RKO (cell line): ENCODE measurements around the gene ZNF808.
A peak's percentile ranks its signal among the peaks of the same experiment; 100 is the strongest.
"Not testable (repeated sequence)": the region's sequence is repeated elsewhere in the genome, so short reads cannot be mapped to it uniquely, and the experiment has no call there.

Experiments
- DNase-seq: peaks from one replicate; pipeline ENCODE4 v3.0.0-alpha.2; 2016; ENCODE audit warnings: low spot score

Gene ZNF808

DNA sequence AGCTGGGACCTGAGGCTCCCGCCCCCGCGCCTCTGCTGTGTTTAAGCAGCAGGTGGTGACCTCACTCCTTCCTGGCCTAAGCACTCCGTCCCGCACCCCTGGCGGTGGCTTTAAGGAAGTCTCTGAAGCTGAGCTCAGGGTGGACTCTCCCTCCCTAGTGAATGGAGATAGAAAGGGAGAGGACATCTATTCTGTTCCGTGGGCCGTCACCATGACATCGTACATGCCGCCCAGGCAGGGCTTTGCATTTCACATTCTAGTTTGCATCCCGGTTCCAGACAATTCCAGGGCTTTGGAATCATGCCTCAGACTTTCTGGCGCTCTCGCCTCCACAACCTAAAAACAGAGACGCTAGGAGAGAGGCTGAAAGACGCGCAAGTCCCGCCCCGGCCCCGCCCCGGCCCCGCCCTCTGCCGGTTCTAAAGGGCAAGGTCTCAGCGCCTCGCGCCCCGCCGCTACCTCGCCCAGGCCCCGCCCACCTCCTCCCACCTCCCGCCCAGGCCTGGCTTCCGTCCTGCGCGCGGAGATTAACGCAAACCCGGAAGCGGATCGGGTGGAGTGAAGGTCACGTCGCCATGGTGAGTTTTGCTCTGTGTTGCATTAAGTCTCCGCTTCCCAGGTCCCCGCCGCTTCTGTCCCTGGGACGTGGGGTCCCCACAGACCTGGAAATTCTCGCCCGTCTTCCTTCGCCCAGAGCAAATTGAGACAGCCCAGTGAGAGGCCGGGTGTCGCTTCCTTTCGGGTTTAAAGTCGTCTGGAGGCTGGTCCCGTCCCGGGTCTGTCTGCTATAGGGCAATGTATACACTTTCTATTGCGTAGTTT, at the start of gene ZNF808:
TSS of gene ZNF808 (plus strand) at position 535 of the 822 bp plus-strand sequence. CDS start 15,617 bp downstream, outside the sequence.
- peak; percentile 98 for DNase-seq

DNA sequence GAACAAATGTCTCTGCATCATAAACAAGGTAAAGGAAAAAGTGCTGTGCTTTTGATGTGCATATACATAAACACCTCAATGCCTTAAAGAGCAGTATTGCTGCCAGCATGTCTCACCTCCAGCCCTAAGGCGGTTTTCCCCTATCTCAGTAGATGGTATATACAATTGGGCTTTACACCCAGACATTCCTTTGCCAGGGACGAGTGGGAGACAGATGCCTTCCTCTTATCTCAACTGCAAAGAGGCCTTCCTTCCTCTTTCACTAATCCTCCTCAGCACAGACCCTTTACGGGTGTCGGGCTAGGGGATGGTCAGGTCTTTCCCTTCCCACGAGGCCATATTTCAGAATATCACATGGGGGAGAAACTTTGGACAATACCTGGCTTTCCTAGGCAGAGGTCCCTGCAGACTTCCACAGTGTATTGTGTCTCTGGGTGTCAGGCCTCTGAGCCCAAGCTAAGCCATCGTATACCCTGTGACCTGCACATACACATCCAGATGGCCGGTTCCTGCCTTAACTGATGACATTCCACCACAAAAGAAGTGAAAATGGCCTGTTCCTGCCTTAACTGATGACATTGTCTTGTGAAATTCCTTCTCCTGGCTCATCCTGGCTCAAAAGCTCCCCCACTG, 43.2 kb upstream of the ZNF808 start:
- not testable (repeated sequence) for DNase-seq

GRCh38 chr19:52485064-52485463, 42.4 kb upstream of the ZNF808 start:
- DNase-seq = not testable (repeated sequence)

DNA sequence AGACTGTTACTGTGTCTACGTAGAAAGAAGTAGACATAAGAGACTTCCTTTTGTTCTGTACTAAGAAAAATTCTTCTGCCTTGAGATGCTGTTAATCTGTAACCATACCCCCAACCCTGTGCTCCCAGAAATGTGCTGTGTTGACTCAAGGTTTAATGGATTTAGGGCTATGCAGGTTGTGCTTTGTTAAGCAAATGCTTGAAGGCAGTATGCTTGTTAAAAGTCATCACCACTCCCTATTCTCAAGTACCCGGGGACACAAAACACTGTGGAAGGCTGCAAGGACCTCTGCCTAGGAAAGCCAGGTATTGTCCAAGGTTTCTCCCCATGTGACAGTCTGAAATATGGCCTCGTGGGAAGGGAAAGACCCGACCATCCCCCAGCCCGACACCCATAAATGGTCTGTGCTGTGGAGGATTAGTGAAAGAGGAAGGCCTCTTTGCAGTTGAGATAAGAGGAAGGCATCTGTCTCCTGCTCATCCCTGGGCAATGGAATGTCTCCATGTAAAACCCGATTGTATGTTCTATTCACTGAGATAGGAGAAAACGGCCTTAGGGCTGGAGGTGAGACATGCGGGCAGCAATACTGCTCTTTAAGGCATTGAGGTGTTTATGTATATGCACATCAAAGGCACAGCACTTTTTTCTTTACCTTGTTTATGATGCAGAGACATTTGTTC, 41.8 kb upstream of the ZNF808 start:
- DNase-seq = not testable (repeated sequence)

GRCh38 chr19:52492201-52492993, 35.1 kb upstream of the ZNF808 start:
- peak; percentile 93 for DNase-seq

DNA sequence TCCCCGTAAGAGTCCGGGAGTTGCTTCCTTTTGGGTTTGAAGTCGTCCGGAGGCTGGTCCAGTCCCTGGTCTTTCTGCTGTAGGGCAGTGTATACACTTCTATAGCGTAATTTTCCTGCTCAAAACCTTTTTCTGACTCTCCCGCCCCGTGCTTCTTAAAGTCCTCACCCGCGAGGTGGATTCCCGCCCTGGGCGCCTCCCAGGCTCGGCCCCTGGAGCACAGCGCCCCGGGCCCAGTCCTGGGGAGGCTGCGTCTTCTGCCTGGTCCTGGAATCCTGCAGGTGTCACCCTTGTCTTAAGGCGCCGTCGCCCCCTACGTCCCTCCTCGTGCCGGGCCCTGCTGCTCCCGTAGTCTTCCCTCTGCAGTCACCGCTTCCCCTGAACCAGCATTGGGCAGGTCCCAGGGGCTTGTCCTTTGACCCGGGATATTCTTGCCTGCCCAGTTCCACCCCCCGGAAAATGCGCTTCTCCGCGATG, 34.4 kb upstream of the ZNF808 start:
- DNase-seq = peak; percentile 89

DNA sequence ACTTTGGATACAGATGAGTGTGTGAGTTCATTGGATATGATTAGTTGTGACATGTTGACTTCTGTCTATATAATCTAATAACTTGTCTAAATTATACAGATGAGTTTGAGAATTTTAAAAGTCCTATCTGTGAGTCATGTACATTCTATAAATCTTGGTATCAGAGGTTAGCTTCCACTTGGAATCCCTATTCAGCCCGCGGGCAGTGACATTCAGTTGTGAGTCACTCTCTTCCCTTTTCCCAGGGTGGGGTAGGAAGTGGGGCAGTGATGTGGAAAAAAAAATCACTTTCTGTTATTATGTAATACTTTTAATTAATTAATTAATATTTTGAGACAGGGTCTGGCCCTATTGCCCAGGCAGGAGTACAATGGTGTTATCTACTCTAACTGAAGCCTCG, 33.0 kb upstream of the ZNF808 start:
- DNase-seq = peak; percentile 72

DNA sequence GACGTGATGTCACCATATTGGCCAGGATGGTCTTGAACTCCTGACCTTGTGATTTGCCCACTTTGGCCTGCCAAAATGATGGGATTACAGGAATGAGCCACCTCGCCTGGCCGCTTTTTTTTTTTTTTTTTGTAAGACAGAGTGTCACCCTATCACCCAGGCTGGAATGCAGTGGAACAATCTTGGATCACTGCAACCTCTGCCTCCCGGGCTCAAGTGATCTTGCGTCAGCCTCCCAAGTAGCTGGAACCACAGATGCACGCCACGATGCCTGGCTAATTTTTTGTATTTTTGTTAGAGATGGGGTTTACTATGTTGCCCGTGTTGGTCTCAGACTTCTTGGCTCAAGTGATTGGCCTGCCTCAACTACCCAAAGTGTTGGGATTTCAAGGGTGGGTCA, 28.9 kb upstream of the ZNF808 start:
- DNase-seq = no peak

- DNase-seq = not testable (repeated sequence)
These were observed 27.0 kb upstream of the ZNF808 start for GRCh38 chr19:52500474-52500873.

DNA sequence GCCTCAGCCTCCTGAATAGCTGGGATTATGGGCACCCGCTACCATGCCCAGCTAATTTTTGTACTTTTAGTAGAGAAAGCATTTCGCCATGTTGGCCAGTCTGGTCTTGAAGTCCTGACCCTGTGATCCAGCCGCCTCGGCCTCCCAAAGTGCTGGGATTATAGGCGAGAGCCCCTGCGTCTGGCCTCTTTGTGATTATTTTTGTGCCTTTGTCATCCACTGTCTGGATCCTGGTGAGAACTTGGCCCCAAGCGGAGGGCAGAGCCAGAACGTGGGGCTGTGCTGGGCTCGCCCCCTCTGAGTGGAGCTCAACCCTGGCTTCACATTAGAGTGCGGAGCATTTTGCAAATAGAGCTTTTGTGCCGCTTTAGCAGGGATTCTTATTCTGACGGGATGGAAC, 26.5 kb upstream of the ZNF808 start:
- not testable (repeated sequence) for DNase-seq

- DNase-seq = no peak
These were observed 20.2 kb upstream of the ZNF808 start for GRCh38 chr19:52507266-52507665.

DNA sequence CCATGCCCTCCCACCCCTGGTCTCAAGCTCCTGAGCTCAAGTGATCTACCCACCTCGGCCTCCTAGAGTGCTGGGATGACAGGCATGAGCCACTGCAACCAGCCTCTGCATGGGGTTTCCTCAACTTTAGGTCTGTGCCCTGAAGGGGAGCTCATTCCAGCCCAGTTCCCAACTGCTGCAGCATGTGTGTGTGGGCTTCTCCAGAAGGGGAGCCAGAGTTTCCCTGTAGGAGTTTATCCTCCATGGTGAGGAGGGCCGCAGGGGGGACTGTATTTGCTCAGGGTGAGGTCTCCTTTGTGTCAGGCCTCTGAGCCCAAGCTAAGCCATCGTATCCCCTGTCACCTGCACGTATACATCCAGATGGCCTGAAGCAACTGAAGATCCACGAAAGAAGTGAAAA, 11.3 kb upstream of the ZNF808 start:
- no peak for DNase-seq

GRCh38 chr19:52518646-52519045, 8.8 kb upstream of the ZNF808 start:
- DNase-seq = no peak

DNA sequence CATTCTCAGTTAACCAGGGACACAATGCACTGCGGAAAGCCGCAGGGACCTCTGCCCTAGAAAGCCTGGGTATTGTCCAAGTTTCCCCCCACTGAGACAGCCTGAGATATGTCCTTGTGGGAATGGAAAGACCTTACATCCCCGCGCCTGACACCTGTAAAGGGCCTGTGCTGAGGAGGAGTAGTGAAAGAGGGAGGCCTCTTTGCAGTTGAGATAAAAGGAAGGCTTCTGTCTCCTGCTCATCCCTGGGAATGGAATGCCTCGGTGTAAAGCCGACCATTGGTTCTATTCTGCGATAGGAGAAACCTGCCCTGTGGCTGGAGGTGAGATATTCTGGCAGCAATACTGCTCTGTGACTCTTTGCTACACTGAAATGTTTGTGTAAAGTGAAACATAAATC, 8.3 kb upstream of the ZNF808 start:
- DNase-seq = not testable (repeated sequence)

DNA sequence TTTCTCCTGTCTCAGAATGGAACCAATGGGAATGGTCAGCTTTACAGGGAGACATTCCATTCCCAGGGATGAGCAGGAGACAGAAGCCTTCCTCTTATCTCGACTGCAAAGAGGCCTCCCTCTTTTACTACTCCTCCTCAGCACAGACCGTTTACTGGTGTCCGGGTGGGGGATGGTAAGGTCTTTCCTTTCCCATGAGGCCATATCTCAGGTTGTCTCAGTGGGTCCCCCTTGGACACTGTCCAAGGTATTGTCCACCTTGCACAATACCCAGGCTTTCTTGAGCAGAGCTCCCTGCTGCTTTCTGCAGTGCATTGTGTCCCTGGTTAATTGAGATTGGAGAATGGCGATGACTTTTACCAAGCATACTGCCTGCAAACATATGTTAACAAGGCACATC, 7.5 kb upstream of the ZNF808 start:
- DNase-seq = no peak

DNA sequence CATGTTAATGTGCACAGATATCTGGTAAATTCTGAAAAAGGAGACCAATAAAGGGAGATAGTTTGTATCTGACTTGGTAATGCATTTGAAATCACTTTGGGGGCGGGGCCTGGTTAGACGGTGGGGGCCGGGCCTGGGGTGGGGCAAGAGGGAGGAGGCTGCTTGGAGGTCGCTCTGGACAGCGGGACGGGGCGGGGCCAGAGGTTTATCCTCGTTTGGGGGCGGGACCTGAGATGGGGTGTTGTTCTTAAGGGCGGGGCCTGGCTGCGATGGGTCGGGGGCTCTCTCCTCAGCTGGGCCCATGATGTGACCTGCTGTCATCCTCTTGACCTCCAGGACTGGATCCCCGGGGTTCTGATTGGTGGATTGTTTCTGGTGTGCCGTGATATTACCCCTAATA, 4.9 kb upstream of the ZNF808 start:
- no peak for DNase-seq

DNA sequence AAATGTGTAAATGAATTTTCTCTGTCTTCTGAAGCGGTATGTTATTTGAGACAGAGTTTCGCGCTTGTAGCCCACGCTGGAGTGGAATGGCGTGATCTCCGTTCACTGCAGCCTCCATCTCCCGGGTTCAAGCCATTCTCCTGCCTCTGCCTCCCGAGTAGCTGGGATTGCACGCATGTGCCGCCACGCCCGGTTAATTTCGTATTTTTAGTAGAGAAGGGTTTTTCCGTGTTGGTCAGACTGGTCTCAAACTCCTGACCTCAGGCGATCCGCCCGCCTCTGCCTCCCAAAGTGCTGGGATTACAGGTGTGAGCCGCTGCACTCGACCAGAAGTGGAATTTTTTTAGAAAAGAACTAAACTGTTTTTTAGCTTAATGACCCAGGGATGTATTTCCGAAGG, 3.4 kb upstream of the ZNF808 start:
- DNase-seq = no peak

- no peak for DNase-seq
These were observed 486 bp downstream of the ZNF808 start for GRCh38 chr19:52527956-52528351.

DNA sequence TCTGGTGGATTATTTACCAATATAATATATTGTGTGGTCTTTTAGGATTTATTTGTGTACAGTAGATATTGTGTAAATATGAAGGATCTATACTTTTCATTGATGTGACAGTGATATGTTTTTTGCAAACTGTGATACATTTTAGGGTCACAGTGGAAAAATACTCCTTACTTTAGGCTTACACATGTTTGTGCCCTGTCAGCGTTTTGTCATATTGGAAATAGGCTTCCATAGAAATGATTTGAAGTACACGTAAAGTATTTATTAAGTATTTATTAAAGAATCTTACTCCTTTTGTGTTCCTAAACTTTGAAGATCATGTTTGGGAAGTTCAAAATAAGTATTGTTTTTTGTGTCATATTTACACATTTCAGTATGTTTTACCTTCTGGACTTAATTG, 5.0 kb downstream of the ZNF808 start:
- no peak for DNase-seq

- DNase-seq = no peak
These were observed 6.4 kb downstream of the ZNF808 start for GRCh38 chr19:52533901-52534300.

DNA sequence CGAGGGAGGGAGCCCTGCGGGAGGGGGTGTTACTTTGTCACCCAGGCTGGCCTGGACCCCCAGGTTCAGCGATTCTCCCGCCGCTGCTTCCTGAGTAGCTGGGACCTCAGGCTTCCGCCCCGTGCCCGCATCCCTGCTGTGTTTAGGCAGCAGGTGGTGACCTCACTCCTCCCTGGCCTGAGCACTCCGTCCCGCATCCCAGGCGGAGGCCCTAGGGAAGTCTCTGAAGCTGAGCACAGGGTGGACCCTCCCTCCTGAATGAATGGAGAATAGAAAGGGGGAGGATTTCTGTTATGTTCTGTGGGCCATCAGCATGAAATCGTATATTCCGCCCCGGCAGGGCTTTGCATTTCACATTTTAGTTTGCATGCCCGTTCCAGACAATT, 7.9 kb downstream of the ZNF808 start:
- DNase-seq = peak; percentile 48
